ENCODE measurements around the gene SMARCD1.

SMARCD1 gene

GRCh38 chr12:50057000-50057841 lies 27.9 kb upstream of the SMARCD1 start, which contains the start of gene ASIC1:
TSS of gene ASIC1 (plus strand) at chr12:50057596. CDS start at chr12:50058767, 1,171 bp downstream.
- peak; percentile 47 to 58 for DNase-seq

- no peak for DNase-seq
Observed at GRCh38 chr12:50057896-50058670, 27.1 kb upstream of the SMARCD1 start.

- DNase-seq: no peak
Observed at GRCh38 chr12:50058743-50059312, 26.3 kb upstream of the SMARCD1 start.

GRCh38 chr12:50059440-50060119 lies 25.6 kb upstream of the SMARCD1 start:
- peak; percentile 42 to 73 for DNase-seq

- DNase-seq: no peak
Observed at GRCh38 chr12:50060120-50060468, 25.0 kb upstream of the SMARCD1 start.

GRCh38 chr12:50061171-50061570 lies 24.0 kb upstream of the SMARCD1 start:
- DNase-seq: no peak

GRCh38 chr12:50061946-50062686 lies 23.0 kb upstream of the SMARCD1 start:
- DNase-seq: no peak

- no peak for DNase-seq
Observed at GRCh38 chr12:50062728-50063460, 22.2 kb upstream of the SMARCD1 start.

- DNase-seq: no peak
Observed at GRCh38 chr12:50065726-50066310, 19.3 kb upstream of the SMARCD1 start.

GRCh38 chr12:50066402-50066801 lies 18.7 kb upstream of the SMARCD1 start:
- no peak for DNase-seq

- no peak for DNase-seq
Observed at GRCh38 chr12:50069069-50069468, 16.1 kb upstream of the SMARCD1 start.

GRCh38 chr12:50069539-50069938 lies 15.6 kb upstream of the SMARCD1 start:
- DNase-seq: no peak

GRCh38 chr12:50070314-50071060 lies 14.7 kb upstream of the SMARCD1 start:
- peak; percentile 56 to 61 for DNase-seq

GRCh38 chr12:50072198-50072907 lies 12.8 kb upstream of the SMARCD1 start:
- DNase-seq: no peak

GRCh38 chr12:50073206-50073605 lies 11.9 kb upstream of the SMARCD1 start:
- DNase-seq: no peak

- no peak for DNase-seq
Observed at GRCh38 chr12:50073712-50074111, 11.4 kb upstream of the SMARCD1 start.

- peak; percentile 68 to 81 for DNase-seq
Observed at GRCh38 chr12:50074936-50075807, 10.0 kb upstream of the SMARCD1 start.

- DNase-seq: no peak
Observed at GRCh38 chr12:50075808-50076170, 9.4 kb upstream of the SMARCD1 start.

GRCh38 chr12:50077099-50077498 lies 8.0 kb upstream of the SMARCD1 start:
- DNase-seq: no peak
